H54 (cell line): ENCODE data around the gene SRSF4.
"Not testable (repeated sequence)": the region's sequence is repeated elsewhere in the genome, so short reads cannot be mapped to it uniquely, and the experiment has no call there.

Experiments used
- DNase-seq: peaks from one replicate; pipeline ENCODE4 v3.0.0; 2011; ENCODE audit warnings: low spot score, mixed read lengths; ENCODE audit not compliant: insufficient read length
- FAIRE-seq: peaks from 3 replicates; lab custom pipeline; 2011; peaks lifted over from hg19 to GRCh38; lab: Jason Lieb, UNC
- POLR2A ChIP-seq: IDR thresholded peaks from 2 replicates; pipeline ENCODE4 v1.6.1; 2011; ENCODE audit warnings: low read depth, mild to moderate bottlenecking, low read length

The SRSF4 gene

DNA sequence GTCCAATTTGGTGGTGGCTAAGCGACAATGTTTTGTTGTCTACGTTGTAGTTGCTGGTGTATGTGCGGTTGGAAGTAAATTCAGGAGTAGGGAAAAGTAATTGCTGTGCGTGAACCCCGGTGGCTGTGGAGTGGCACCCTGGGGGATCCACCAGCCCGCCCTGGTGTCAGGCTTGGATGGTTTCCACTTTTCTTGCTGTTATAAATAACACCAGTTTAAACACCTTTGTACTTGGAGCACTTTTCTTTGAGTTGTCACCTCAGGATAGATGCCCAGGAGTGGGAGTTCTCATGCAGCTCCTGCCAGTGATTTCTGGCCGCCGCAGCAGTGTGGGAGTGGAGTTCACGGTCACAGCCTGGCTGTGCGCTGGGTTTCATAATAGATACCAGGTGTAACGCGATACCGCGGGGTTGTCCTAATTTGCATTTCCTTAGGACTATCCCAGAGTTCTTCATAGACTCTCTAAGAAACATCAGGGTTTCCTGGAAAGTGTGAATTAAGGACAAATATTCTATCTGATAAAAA lies 45.2 kb downstream of the SRSF4 start:
- DNase-seq, result no peak
- no peak for FAIRE-seq
- no peak for TF ChIP-seq POLR2A

DNA sequence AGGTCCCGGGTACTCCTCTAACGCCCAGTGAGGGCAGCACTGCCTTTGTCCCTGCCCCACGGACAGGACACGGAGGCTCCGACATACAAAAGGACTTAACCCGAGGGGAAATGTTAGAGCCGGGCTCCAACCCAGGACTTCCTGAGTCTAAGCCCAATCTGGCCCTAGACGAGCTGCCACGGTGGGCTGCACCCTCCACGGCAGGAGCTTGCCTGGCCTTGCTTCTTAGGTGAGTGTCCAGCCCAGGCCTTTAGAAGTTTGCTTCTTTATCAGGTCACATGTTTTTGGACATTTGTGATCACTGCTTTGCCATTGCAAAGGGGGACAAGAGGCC lies 47.0 kb downstream of the SRSF4 start:
- no peak for TF ChIP-seq POLR2A
- DNase-seq (no peak), FAIRE-seq (no peak)

- DNase-seq (no peak), FAIRE-seq (no peak)
- TF ChIP-seq POLR2A, result no peak
Observed at GRCh38 chr1:29133861-29134694, 47.6 kb downstream of the SRSF4 start.

DNA sequence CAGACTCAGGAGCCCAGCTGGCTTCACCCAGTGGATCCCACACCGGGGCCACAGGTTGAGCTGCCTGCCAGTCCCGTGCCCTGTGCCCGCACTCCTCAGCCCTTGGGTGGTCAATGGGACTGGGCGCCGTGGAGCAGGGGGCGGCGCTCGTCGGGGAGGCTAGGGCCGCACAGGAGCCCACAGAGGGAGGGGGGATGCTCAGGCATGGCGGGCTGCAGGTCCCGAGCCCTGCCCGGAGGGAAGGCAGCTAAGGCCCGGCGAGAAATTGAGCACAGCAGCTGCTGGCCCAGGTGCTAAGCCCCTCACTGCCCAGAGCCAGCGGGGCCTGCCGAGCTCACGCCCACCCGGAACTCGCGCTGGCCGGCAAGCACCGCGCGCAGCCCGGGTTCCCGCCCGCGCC lies 50.6 kb downstream of the SRSF4 start:
- DNase-seq, FAIRE-seq: not testable (repeated sequence)

GRCh38 chr1:29129916-29130315 lies 51.8 kb downstream of the SRSF4 start:
- FAIRE-seq (no peak), DNase-seq (no peak)
- no peak for TF ChIP-seq POLR2A

DNA sequence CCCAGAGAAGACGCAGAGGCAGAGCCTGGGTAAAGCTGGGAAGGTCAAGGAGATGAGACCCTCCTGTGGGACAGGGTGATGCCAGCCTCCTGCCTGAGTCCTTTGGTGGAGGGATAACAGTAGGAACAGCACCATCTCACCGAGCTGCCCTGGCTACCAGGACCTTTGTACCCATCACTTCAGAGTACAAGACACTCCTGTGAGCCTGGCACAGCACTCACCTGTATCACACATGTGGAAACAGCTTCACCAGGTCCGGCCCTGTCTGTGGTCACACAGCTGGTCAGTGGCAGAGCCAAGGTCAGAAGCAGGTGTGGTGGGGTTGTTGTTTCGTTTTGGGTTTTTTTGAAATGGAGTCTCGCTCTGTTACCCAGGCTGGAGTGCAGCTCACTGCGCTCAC lies 53.0 kb downstream of the SRSF4 start:
- no peak for FAIRE-seq
- DNase-seq, result no peak
- TF ChIP-seq POLR2A, result no peak

- FAIRE-seq (no peak), DNase-seq (no peak)
- TF ChIP-seq POLR2A, result no peak
Observed at GRCh38 chr1:29126198-29126597, 55.5 kb downstream of the SRSF4 start.

- TF ChIP-seq POLR2A, result no peak
- no peak for FAIRE-seq
Observed at GRCh38 chr1:29125788-29126187, 55.9 kb downstream of the SRSF4 start.

GRCh38 chr1:29125237-29125641 lies 56.5 kb downstream of the SRSF4 start:
- DNase-seq, result no peak
- FAIRE-seq, result no peak
- no peak for TF ChIP-seq POLR2A

More at GRCh38 chr1:29125788-29126187, 55.9 kb downstream of the SRSF4 start:
- no peak for DNase-seq

GRCh38 chr1:29124366-29125236 lies 57.1 kb downstream of the SRSF4 start:
- peak; percentile 20; the same call in 1 of the 2 replicates for TF ChIP-seq POLR2A
- peak; percentile 74 for DNase-seq
- no peak for FAIRE-seq

GRCh38 chr1:29123887-29124365 lies 57.8 kb downstream of the SRSF4 start, which contains the start of gene TMEM200B:
TSS of gene TMEM200B (minus strand) at chr1:29123903. CDS start at chr1:29121828, 2,075 bp downstream.
- TF ChIP-seq POLR2A, result no peak
- FAIRE-seq (no peak), DNase-seq (no peak)

- no peak for DNase-seq
- FAIRE-seq, result no peak
Observed at GRCh38 chr1:29123053-29123886, 58.4 kb downstream of the SRSF4 start.

GRCh38 chr1:29122682-29123052 lies 59.0 kb downstream of the SRSF4 start:
- peak; percentile 67 for DNase-seq
- TF ChIP-seq POLR2A, result no peak
- no peak for FAIRE-seq

More at GRCh38 chr1:29123053-29123886, 58.4 kb downstream of the SRSF4 start:
- no peak for TF ChIP-seq POLR2A
